ENCODE data around the gene RNU6-9. TPM values are rescaled to one million over a fixed set of nuclear protein-coding genes. Genes with fewer than 3 reads are reported as not detected.

The RNU6-9 gene
- not detected for total RNA-seq
- long read RNA-seq, result 0 reads

DNA sequence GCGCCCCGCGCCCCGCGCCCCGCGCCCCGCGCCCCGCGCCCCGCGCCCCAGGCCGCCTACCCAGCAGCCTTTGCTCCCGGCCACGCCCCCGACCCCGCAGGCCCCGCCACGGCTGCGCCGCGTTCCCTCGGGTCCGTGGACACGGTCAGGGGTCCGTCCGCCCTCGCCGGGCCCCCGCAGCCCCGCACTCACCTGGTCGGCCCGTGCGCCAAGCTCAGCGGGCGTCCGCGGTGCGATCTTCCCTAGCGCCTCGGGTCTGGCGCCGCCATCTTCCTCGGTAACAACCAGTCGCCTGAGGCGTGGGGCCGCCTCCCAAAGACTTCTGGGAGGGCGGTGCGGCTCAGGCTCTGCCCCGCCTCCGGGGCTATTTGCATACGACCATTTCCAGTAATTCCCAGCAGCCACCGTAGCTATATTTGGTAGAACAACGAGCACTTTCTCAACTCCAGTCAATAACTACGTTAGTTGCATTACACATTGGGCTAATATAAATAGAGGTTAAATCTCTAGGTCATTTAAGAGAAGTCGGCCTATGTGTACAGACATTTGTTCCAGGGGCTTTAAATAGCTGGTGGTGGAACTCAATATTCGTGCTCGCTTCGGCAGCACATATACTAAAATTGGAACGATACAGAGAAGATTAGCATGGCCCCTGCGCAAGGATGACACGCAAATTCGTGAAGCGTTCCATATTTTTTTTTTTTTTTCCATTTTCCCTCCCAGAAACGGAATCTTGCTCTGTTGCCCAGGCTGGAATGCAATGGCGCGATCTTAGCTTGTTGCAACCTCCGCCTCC is at the start of gene RNU6-9, which contains the start of gene MED16:
RNU6-9 (plus strand) TSS at position 591 of the 796 bp plus-strand sequence.
MED16 (minus strand) TSS at position 294 of the 796 bp plus-strand sequence. CDS start 2,056 bp downstream, outside the sequence.
- 2% methylated on average over 19 of the region's 69 CpGs for WGBS (ENCODE audit: insufficient coverage, low coverage, low lambda C conversion rate, missing lambda C conversion rate)
- Histone ChIP-seq H3K27me3 (no peaks in the 10 kb centered on the region), H3K27ac (peak within 1 kb of the TSS; percentile 89 to 91 (median 90)), H3K4me1 (no peaks in the 10 kb centered on the region), H3K9me3 (no peaks in the 10 kb centered on the region), H3K36me3 (peaks cover 0 to 10% (median under 1%) of the 10 kb centered on the region in 4 donors), H3K4me3 (peak within 1 kb of the TSS; percentile 72 to 94 (median 86))
- peak; percentile 95 to 99 (median 97) for ATAC-seq
- peak; percentile 91 to 94 (median 92) for DNase-seq
- peak; percentile 45 for TF ChIP-seq POLR2A (IDR thresholded peaks at IDR 0.05)
- TF ChIP-seq, protein P1, sequence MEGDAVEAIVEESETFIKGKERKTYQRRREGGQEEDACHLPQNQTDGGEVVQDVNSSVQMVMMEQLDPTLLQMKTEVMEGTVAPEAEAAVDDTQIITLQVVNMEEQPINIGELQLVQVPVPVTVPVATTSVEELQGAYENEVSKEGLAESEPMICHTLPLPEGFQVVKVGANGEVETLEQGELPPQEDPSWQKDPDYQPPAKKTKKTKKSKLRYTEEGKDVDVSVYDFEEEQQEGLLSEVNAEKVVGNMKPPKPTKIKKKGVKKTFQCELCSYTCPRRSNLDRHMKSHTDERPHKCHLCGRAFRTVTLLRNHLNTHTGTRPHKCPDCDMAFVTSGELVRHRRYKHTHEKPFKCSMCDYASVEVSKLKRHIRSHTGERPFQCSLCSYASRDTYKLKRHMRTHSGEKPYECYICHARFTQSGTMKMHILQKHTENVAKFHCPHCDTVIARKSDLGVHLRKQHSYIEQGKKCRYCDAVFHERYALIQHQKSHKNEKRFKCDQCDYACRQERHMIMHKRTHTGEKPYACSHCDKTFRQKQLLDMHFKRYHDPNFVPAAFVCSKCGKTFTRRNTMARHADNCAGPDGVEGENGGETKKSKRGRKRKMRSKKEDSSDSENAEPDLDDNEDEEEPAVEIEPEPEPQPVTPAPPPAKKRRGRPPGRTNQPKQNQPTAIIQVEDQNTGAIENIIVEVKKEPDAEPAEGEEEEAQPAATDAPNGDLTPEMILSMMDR (IDR thresholded peaks at IDR 0.05), result no peak
- intact Hi-C loops (cut with DNase I), result no loop called here

DNA sequence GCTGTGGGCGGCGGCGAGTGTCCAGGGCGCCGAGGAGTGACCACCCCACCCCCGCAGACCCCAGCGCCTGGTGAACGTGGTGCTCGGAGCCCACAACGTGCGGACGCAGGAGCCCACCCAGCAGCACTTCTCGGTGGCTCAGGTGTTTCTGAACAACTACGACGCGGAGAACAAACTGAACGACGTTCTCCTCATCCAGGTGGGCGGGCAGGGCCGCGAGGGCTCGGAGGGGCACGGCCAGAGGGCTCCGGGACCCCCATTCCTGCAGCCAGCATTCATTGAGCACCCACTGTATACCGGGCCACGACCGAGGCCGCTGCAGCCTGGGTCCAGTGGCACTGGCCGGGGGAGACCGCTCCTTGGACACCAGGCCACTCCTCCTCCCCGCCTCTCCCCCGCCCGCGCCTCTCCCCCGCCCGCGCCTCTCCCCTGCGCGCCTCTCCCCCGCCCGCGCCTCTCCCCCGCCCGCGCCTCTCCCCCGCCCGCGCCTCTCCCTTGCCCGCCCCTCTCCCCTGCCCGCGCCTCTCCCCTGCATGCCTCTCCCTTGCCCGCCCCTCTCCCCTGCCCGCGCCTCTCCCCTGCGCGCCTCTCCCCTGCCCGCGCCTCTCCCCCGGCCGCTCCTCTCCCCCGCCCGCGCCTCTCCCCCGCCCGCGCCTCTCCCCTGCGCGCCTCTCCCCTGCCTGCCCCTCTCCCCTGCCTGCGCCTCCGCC is 49.3 kb upstream of the RNU6-9 start:
- peak in 2 of 4 donors; percentile 5 to 20 for ATAC-seq
- H3K36me3 ChIP-seq, result no peaks in the 10 kb centered on the region
- TF ChIP-seq POLR2A (IDR thresholded peaks at IDR 0.05), result no peak
- TF ChIP-seq, protein P1 (IDR thresholded peaks at IDR 0.05), result no peak
- H3K4me3 ChIP-seq, result no peak overlapping the region
- peaks cover 0 to 8% (median 0%) of the 10 kb centered on the region in 4 donors for H3K4me1 ChIP-seq
- no peak overlapping the region for H3K27ac ChIP-seq
- WGBS (ENCODE audit: insufficient coverage, low coverage, low lambda C conversion rate, missing lambda C conversion rate), result 44% methylated on average over 34 of the region's 70 CpGs
- no peaks in the 10 kb centered on the region for H3K9me3 ChIP-seq
- intact Hi-C loops (cut with DNase I), result no loop called here
- no peak for DNase-seq
- peaks cover 0 to 8% of the 10 kb centered on the region in 2 donors for H3K27me3 ChIP-seq

DNA sequence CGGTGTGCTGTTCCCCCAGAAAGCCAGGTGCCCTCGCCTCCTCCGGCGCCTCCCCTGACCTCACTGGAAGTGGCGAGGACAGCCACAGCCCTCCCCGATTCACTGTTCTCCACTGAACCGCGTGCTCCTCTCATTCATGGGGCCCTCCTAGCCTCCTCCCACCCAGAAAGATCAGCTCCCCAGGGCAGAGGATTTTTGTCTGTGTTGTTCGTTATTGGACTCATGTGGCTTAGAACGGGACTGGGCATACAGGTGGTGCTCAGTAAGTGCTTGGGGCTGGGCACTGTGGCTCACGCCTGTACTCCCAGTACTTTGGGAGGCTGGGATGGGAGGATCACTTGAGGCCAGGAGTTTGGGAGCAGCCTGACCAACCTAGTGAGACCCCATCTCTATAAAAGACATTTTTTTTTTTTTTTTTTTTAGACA is 48.7 kb upstream of the RNU6-9 start:
- 49% methylated on average over 10 of the region's 11 CpGs for WGBS (ENCODE audit: insufficient coverage, low coverage, low lambda C conversion rate, missing lambda C conversion rate)
- Histone ChIP-seq H3K36me3 (no peaks in the 10 kb centered on the region), H3K9me3 (no peaks in the 10 kb centered on the region), H3K27me3 (peaks cover 0 to 8% of the 10 kb centered on the region in 2 donors), H3K4me3 (no peak overlapping the region), H3K4me1 (peaks cover 0 to 8% (median 0%) of the 10 kb centered on the region in 4 donors), H3K27ac (no peak overlapping the region)
- intact Hi-C loops (cut with DNase I), result no loop called here
- ATAC-seq, result no peak
- DNase-seq, result no peak
- TF ChIP-seq POLR2A (IDR thresholded peaks at IDR 0.05), result no peak
- TF ChIP-seq, protein P1 (IDR thresholded peaks at IDR 0.05), result no peak

DNA sequence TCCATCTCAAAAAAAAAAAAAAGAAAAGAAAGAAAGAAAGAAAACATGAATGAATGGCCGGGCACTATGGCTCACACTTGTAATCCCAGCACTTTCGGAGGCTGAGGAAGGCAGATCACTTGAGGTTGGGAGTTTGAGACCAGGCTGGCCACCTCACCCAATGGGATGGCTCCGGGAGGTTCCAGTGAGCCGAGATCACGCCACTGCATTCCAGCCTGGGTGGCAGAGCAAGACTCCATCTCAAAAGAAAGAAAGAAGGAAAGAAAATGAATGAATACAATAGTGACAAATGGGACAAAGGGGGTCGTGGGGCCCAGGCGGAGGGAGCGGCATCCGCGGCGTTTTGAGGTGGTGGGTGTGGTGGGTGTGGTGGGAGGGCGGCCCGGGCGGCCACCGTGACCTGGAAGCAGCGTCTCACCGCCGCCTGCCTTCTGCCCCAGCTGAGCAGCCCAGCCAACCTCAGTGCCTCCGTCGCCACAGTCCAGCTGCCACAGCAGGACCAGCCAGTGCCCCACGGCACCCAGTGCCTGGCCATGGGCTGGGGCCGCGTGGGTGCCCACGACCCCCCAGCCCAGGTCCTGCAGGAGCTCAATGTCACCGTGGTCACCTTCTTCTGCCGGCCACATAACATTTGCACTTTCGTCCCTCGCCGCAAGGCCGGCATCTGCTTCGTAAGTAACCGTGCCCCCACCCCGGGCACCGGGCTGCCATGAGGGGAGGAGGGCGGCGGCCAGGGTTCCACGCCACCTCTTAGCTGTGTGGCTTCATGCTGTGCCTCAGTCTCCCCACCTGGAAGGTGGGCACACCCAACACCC is 47.4 kb upstream of the RNU6-9 start:
- ATAC-seq (no peak), DNase-seq (no peak)
- H3K36me3 ChIP-seq, result no peaks in the 10 kb centered on the region
- no peak for TF ChIP-seq POLR2A (IDR thresholded peaks at IDR 0.05)
- TF ChIP-seq, protein P1 (IDR thresholded peaks at IDR 0.05), result no peak
- peaks cover 0 to 8% of the 10 kb centered on the region in 2 donors for H3K27me3 ChIP-seq
- intact Hi-C loops (cut with DNase I), result no loop called here
- 53% methylated on average over 7 of the region's 37 CpGs for WGBS (ENCODE audit: insufficient coverage, low coverage, low lambda C conversion rate, missing lambda C conversion rate)
- no peak overlapping the region for H3K27ac ChIP-seq
- H3K4me3 ChIP-seq, result no peak overlapping the region
- H3K9me3 ChIP-seq, result no peaks in the 10 kb centered on the region
- H3K4me1 ChIP-seq, result peaks cover 0 to 13% (median 3%) of the 10 kb centered on the region in 4 donors
